HT-29 (cell line): Measurements from ENCODE around the gene USF2. TPM values are rescaled to one million over a fixed set of nuclear protein-coding genes. Genes with fewer than 3 reads are reported as not detected.
"Not testable (repeated sequence)": the region's sequence is repeated elsewhere in the genome, so short reads cannot be mapped to it uniquely, and the experiment has no call there.

ENCODE experiments used
- DNase-seq: peaks from one replicate; pipeline ENCODE4 v3.0.0-alpha.2; 2015; ENCODE audit warnings: low spot score
- total RNA-seq: library from RNA; depleted of rRNA; stranded (reverse); fragments of >200 nt; shearing (Covaris generic); gene quantifications from 2 replicates; pipeline ENCODE4 v1.2.3, GENCODE V29; 2014

The USF2 gene
- total RNA-seq, 1 experiment from 2014 or later, result 226 TPM

DNA sequence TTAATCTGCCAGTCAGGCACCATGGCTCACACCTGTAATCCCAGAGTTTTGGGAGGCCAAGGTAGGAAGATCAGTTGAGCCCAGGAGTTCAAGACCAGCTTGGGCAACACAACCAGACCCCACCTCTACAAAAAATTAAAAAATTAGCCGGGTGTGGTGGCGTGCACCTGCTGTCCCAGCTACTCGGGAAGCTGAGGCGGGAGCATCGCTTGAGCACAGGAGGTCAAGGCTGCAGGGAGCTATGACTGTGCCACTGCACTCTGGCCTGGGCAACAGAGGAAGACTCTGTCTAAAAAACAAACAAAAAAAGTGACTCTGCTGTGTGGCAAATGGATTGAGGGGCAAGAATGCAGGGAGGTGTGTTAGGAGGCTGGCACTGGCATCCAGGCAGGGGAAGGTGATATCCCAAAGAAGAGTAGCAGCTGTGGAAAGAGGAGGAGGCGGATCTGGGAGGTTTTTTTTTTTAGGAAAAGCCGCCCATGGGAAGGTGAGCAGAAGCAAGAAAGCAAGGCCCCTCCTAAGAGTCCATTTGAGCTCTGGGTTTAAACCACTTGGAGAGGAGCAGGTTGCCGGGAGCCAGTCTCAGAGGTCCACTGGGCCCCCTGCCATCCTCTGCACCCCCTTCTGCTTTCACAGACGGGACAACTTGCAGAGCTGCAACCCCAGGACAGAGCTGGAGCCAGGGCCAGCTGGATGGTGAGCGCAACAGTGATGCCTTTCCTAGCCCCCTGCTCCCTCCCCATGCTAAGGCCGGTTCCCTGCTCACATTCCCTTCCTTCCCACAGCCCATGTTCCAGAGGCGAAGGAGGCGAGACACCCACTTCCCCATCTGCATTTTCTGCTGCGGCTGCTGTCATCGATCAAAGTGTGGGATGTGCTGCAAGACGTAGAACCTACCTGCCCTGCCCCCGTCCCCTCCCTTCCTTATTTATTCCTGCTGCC lies 15.7 kb downstream of the USF2 start:
- no peak for DNase-seq

DNA sequence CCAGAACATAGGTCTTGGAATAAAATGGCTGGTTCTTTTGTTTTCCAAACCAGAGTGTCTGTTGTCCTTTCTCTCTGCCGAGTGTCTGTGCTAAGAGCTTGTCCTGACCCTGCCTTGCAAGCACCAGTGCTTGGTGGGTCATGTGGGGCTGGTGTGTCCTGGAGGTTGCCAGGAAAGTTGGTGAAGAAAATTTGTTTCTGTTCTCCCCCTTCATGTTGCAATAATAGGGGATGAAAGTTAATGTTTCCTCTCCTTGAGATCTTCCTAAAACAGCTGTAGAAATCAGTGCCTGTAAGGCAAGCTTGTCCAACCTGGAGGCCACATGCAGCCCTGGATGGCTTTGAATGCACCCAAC lies 16.3 kb downstream of the USF2 start:
- no peak for DNase-seq

DNA sequence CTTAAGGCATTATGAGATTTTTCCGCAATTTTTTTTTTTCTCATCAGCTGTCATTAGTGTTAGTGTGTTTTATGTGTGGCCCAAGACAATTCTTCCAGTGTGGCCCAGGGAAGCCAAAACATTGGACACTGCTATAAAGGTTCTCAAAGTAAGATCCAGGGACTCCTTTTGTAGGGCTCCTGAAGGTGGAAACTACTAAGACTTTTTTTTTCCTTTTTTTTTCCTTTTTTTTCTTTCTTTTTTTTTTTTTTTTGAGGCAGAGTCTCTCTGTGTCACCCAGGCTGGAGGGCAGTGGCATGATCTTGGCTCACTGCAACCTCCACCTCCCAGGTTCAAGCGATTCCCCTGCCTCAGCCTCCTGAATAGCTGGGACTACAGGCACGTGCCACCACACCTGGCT lies 16.7 kb downstream of the USF2 start:
- not testable (repeated sequence) for DNase-seq

DNA sequence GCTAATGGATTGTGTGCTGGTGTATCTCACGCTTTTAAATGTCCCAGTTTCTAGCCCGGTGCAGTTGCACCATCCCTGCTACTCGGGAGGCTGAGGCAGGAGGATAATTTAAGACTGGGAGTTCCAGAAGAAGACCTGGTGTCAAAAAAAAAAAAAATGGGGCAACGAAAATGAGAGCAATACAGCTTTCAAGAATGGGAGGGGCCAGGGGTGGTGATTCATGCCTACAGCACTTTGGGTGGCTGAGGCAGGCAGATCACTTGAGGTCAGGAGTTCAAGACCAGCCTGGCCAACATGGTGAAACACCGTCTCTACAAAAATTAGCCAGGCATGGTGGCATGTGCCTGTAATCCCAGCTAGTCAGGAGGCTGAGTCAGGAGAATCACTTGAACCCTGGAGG lies 17.3 kb downstream of the USF2 start:
- not testable (repeated sequence) for DNase-seq

DNA sequence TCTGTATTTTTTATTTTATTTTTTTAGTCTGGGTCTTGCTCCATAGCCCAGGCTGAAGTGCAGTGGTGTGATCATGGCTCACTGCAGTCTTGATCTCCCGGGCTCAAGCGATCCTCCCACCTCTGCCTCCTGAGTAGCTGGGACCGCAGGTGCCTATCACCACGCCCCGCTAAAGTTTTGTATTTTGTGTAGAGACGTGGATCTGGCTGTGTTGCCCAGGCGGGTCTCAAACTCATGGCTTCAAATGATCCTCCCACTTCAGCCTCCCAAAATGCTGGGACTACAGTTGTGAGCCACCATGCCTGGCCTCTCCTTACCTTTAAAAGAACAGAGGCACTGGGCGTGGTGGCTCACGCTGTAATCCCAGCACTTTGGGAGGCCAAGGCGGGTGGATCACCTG lies 19.0 kb downstream of the USF2 start:
- no peak for DNase-seq

DNA sequence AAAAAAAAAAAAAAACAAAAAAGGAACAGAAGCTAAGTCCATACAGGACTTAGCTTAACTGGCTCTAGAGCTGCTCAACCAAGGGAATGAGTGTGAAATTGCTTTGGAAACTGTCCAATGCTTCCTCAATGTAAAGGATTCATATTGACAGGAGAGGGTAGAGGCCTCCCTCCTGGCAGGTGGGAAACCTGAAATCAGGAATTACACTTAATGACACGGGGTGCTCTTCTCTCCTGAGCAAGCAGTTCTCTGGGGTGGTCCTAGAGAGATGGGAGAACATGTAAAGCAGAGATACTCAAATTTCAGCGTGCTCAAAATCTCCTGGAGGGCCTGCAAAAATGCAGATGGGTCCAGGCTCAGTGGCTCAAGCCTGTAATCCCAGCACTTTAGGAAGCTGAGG lies 19.6 kb downstream of the USF2 start:
- DNase-seq, result no peak

DNA sequence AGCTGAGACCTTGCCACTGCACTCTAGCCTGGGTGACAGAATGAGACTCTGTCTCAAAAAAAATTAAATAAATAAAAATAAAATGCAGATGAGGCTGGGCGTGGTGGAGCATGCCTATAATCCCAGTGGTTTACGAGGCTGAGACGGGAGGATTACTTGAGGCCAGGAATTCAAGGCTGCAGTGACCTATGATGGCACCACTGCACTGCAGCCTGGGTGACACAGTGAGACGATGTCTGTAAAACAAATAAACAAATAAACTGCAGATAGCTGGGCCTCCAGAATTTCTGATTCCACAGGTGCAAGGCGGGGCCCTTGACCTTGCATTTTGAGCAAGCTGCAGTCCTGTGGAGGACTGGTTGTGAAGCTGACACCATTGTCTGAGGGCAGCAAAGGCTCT lies 20.1 kb downstream of the USF2 start:
- DNase-seq, result no peak

DNA sequence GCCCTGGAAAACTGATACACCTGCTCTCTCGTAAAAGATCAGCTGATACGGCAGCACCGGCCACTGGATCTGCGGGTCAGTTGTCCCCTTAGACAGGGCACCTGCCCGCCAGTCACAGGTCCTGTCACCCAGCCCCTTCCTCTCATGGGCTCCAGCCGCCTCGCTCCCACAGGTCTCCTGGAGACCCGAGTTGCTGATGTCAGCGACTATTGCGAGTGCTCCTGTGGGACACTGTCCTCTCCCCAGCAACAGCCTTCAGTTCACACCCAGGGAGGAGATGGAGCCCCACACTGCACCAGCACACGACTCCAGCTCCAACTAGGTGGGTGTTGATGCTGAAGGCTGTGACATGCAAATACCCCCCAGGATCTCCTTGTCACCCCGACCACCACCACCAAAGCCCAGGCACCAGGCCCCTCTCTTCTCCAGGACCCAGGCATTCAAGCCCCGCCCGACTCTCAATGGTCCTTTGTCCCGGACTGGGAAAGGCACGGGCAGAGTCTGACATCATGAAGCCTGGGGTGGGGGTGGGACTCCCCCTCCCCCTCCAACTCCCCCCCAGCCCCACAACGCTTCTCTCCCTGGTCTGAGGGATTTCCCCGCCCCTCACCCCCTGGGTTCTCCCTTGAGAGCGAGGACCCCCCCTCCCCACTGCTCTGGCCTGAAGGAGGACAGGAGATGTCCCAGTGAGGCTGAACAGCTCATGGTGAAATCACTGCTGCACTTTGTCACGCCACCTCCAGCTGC lies 21.8 kb downstream of the USF2 start:
- DNase-seq, result no peak

DNA sequence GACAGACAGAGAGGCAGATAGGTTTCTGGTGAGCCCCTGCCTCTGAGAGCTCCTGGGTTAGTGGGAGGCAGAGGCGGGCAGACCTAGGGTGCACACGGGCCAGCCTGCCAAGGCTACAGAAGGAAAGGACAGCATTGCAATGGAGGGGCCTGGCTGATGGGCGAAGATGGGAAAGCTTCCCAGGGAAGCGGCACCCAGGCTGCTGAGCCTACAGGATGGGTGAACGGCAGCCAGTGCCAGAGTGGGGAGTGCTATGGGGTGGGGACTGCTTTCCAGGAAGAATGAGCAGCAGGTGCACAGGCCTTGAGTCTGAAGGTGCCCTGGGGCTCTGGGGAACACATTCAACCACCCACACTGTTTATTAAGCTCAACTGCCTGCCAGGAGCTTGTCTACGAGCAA lies 22.5 kb downstream of the USF2 start:
- DNase-seq, result no peak

DNA sequence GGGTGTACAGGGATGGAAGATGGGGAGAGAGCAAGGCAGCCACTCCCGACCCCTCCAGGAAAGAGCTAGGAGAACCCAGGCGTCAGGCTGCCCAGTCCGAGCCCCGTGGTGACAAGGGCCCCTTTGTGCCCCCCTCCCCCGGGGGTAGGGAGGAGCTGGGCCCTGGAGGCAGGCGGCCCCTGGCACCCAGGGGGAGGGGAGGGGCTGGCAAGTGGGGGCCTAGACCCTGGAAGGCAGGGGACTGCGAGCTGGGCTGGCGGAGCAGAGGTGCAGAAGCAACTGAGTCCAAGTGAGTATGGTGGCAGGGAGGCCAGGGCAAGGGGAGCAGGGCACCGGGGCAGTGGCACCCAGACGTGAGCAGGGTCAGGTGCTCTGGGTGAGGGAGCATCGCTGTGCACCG lies 23.2 kb downstream of the USF2 start, which contains the start of gene MAG:
MAG (plus strand) TSS at position 246 of the 400 bp plus-strand sequence. CDS start 3,248 bp downstream, outside the sequence.
- DNase-seq, result no peak

DNA sequence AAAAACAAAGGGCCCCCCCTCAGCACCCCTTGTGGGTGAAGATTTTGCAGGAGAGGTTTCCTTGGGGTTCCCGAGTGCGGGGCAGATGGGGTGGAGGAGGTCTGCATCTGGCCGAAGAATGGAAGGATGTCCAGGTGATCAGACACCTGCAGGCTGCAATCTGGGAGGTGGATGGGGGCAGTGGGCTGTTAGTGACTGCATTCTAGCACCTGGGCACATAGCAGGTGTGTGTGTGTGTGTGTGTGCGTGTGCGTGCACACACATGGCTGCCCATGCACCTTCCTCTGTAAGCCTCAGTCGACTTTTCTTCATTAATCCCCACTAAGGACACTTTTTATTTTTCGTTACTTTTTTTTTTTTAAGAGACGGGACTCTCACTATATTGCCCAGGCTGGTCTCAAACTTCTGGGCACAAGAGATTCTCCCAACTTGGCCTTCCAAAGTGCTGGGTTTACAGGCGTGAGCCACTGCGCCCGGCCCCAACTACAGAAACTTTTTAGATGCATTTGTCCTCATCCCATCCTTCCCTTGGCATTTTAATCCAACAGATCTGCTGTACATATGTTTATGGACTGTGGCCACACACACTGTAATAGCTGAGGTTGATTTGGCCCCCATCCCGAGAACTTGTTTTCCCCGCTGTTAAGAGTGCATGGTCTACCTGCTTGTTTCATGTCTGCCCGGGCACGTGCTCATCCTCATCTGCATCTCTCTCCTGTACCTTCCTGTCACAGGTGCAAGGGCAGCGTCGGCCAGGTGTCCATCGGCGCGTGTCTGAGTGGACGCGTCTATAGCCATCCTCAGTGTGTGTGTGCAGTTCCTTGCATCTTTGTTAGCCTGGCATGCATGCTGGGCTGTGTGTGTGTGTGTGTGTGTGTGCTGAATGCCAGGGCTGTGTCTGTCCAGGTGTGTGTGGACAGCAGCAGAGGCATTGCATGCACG lies 23.9 kb downstream of the USF2 start:
- DNase-seq, result no peak

DNA sequence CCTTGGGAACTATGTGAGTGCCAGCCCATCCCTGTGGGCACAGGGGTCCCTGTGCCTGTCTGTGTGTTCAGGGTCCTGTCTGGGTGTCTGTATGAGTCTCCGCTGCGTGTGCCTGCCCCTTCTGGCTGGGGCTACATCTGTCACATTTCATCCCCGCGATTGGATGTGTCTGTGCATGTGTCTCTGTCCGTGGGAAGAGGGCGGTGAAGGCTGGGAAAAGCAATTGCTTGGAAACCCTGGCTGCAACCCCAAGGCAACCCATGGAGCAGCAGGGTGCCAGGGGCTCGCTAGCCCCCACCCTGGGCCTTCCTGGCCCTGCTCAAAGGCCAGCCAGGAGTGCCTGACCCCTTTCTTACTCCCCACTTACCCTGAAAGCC lies 24.6 kb downstream of the USF2 start:
- no peak for DNase-seq

DNA sequence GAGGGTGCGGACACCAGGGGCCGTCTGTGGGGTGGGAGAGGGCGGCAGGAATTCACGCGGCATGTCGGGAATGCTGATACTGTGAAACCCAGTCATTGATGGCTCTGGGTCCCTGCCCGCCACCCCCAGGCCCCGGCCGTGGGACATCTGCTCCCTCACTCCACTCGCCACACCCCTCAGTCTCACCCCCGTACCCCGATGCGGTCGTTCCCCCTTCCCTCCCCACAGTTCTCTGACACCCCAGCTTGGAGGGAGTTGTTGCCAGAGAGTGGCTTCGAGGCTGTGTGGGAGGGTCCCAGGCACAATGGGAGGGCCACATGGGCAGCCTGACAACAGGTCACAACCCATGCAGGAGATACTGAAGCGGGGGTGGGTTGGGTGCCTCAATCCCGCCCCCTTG lies 25.0 kb downstream of the USF2 start:
- DNase-seq, result no peak

DNA sequence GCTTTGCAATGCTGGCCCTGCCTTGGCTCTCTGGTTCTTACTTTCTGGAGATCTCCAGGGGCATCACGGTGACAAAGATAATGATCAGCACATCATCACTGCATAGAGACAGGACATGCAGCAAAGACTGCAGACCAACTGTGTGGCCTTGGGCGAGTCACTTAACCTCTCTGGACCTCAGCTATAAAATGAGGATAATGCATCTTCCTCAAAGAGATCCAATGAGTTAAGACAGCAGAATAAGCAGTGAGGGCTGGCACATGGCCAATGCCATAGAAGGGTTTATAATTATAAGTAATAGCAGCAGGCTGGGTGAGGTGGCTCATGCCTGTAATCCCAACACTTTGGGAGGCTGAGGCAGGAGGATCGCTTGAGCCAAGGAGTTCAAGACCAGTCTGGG lies 25.6 kb downstream of the USF2 start:
- peak; percentile 38 for DNase-seq

DNA sequence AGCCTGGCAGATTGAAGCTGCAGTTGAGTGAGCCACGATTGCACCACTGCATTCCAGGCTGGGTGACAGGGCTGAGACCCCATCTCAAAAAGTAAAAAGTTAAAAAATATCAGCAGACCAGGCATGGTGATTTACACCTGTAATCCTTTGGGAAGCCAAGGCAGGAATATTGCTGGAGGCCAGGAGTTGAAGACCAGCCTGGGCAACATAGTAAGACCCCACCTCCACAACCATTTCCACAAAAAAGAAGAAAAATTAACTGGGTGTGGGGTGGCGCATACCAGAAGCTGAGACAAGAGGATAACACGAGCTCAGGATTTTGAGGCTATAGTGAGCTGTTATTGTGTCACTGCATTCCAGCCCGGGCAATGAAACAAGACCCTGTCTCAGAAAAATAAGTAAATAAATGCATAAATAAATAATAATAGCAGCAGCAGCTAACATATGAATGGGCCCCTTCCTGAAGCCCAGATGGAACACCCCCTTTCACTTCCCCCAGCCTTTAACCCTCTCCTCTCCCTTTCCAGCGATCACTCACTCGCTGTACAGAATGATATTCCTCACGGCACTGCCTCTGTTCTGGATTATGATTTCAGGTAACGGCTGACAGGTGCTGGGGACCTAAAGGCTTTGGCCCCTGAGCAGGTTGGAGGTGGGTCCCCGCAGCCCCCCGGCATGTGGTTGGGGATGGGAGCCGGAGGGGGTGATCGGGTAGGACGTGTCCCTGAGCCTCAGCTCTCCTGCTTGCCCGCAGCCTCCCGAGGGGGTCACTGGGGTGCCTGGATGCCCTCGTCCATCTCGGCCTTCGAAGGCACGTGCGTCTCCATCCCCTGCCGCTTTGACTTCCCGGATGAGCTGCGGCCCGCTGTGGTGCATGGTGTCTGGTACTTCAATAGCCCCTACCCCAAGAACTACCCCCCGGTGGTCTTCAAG lies 26.4 kb downstream of the USF2 start:
- DNase-seq, result no peak

DNA sequence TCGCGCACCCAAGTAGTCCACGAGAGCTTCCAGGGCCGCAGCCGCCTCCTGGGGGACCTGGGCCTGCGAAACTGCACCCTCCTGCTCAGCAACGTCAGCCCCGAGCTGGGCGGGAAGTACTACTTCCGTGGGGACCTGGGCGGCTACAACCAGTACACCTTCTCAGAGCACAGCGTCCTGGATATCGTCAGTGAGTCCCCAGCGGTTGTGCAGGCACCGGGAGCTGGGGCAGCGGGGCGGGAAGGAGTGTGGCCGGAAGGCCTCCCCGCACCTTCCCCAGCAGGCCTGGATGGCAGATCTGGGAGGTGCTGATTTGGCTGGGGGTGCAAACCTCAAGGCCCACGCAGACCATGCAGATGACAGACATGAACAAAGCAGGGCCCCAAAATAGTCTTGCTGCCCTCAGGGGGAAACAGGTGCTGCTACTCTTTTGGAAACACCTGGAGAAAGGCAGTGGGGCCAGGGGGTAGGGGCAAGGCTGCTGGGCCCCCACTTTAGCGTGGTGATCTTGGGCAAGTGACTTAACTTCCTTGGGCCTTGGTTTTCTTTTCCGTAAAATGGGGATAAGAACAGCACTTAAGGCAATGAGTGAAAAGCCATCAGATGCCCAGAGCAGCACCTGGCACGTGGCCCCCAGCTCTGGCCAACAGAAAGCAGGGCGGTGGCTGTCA lies 27.2 kb downstream of the USF2 start:
- DNase-seq, result no peak

DNA sequence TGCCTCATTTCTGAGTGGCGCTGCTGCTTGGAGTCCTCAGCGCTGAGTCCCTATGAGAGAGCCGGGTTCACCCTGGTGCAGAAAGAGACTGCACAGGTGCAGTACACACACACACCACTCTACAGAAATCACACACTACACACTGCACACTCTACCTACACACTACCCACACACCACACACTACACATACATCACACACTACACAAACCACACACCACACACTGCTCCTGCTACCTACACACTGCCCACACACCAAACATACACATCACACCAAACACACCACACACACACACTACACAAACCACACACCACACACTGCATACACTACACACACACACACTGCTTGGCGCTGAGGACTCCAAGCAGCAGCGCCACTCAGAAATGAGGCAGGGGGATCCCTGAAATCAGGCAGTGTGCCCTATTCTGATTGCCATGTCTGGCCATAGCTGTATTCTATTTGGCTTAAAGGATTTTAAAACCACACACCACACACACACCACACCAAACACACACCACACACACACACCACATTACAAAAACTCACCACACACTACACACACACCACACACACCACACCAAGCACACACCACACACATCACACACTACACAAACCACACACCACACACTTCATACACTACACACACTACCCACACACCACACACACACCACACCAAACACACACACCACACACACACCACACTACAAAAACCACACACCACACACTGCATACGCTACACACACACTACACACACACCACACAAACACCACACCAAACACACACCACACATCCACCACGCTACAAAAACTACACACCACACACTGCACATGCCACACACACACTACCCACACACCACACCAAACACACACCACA lies 28.1 kb downstream of the USF2 start:
- no peak for DNase-seq

DNA sequence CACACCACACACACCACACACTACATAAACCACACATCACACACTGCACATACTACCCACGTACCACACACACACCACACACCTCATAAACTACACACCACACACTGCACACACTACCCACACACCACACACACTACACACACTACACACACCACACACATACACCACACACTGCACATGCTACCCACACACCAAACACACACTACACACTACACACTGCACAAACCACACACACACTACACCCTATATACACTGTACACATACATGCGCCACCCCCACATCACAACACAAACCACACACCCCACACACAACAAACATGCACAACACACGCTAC lies 28.7 kb downstream of the USF2 start:
- DNase-seq, result no peak

DNA sequence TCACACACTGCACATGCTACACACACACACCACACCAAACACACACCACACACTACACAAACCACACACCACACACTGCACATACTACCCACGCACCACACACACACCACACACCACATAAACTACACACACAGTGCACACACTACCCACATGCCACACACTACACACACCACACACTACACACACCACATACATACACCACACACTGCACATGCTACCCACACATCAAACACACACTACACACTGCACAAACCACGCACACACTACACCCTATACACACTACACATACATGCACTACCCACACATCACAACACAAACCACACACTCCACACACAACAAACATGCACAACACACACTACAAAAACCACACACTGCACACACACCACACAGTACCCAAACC lies 29.2 kb downstream of the USF2 start:
- DNase-seq, result no peak
